SK-N-SH treated with all-trans-retinoic acid at 6 μM for 48 hours (cell line): Measurements from ENCODE around the gene TANGO6.
"Not testable (repeated sequence)": the region's sequence is repeated elsewhere in the genome, so short reads cannot be mapped to it uniquely, and the experiment has no call there.

Experiments
- ATAC-seq: fragments of 200-7000 bp; cut with Tn5 transposase; 3 replicates; pipeline ENCODE4 v1.9.1; 2020; ENCODE audit warnings: mild to moderate bottlenecking, moderate library complexity
- ARNTL ChIP-seq: fragments of 450-650 bp; formaldehyde crosslinking; IDR thresholded peaks from 2 replicates; pipeline ENCODE4 v1.5.0; 2020; ENCODE audit warnings: low read depth, mild to moderate bottlenecking, moderate library complexity, borderline replicate concordance
- BACH2 ChIP-seq: fragments of 250-450 bp; sonication (Bioruptor Pico); IDR thresholded peaks from 2 replicates; pipeline ENCODE4 v1.9.0; 2021; ENCODE audit warnings: mild to moderate bottlenecking, borderline replicate concordance
- ESRRG ChIP-seq: fragments of 250-450 bp; sonication (Bioruptor Pico); IDR thresholded peaks from 2 replicates; pipeline ENCODE4 v1.6.1; 2021; ENCODE audit warnings: mild to moderate bottlenecking
- GLIS3 ChIP-seq: fragments of 250-450 bp; sonication (Bioruptor Pico); IDR thresholded peaks from 2 replicates; pipeline ENCODE4 v1.5.0; 2020; ENCODE audit warnings: mild to moderate bottlenecking, moderate library complexity
- ISL1 ChIP-seq: fragments of 250-450 bp; sonication (Bioruptor Pico); IDR thresholded peaks from 2 replicates; pipeline ENCODE4 v2.1.2; 2022; ENCODE audit warnings: mild to moderate bottlenecking, moderate library complexity
- OSR1 ChIP-seq: fragments of 250-450 bp; sonication (Bioruptor Pico); IDR thresholded peaks from 2 replicates; pipeline ENCODE4 v1.8.0; 2022; ENCODE audit warnings: moderate library complexity, mild to moderate bottlenecking, inconsistent platforms
- PATZ1 ChIP-seq: fragments of 250-450 bp; sonication (Bioruptor Pico); IDR thresholded peaks from 2 replicates; pipeline ENCODE4 v1.8.0; 2020; ENCODE audit warnings: mild to moderate bottlenecking, moderate library complexity, borderline replicate concordance
- PPARA ChIP-seq: fragments of 250-450 bp; sonication (Bioruptor Pico); IDR thresholded peaks from 2 replicates; pipeline ENCODE4 v1.5.0; 2020; ENCODE audit warnings: mild to moderate bottlenecking, borderline replicate concordance
- RARB ChIP-seq: fragments of 250-450 bp; sonication (Bioruptor Pico); IDR thresholded peaks from 2 replicates; pipeline ENCODE4 v1.8.0; 2021; ENCODE audit warnings: mild to moderate bottlenecking, moderate library complexity
- SNAI2 ChIP-seq: fragments of 250-450 bp; sonication (Bioruptor Pico); IDR thresholded peaks from 2 replicates; pipeline ENCODE4 v1.5.0; 2020; ENCODE audit warnings: mild to moderate bottlenecking, moderate library complexity
- TCF4 ChIP-seq: fragments of 250-450 bp; sonication (Bioruptor Pico); IDR thresholded peaks from 2 replicates; pipeline ENCODE4 v1.8.0; 2021; ENCODE audit warnings: mild to moderate bottlenecking, moderate library complexity, borderline replicate concordance
- ZC3H10 ChIP-seq: fragments of 250-450 bp; sonication (Bioruptor Pico); IDR thresholded peaks from 2 replicates; pipeline ENCODE4 v1.5.1; 2021; ENCODE audit warnings: mild to moderate bottlenecking, moderate library complexity
- ZFP3 ChIP-seq: fragments of 250-450 bp; sonication (Bioruptor Pico); IDR thresholded peaks from 2 replicates; pipeline ENCODE4 v1.5.0; 2020; ENCODE audit warnings: mild to moderate bottlenecking, moderate library complexity
- ZFP30 ChIP-seq: fragments of 450-650 bp; formaldehyde crosslinking; IDR thresholded peaks from 2 replicates; pipeline ENCODE4 v1.5.0; 2022; ENCODE audit warnings: mild to moderate bottlenecking, moderate library complexity
- ZNF565 ChIP-seq: fragments of 450-650 bp; formaldehyde crosslinking; conservative IDR thresholded peaks from 2 replicates; pipeline ENCODE4 v1.5.0; 2020; ENCODE audit warnings: low read depth, mild to moderate bottlenecking, moderate library complexity
- ZNF70 ChIP-seq: fragments of 450-650 bp; formaldehyde crosslinking; IDR thresholded peaks from 2 replicates; pipeline ENCODE4 v1.5.0; 2020; ENCODE audit warnings: mild to moderate bottlenecking, moderate library complexity
- ZNF8 ChIP-seq: fragments of 450-650 bp; formaldehyde crosslinking; IDR thresholded peaks from 2 replicates; pipeline ENCODE4 v1.5.0; 2020; ENCODE audit warnings: mild to moderate bottlenecking, moderate library complexity
- TF ChIP-seq, protein P1 (sequence below): fragments of 250-450 bp; sonication (Bioruptor Pico); IDR thresholded peaks from 2 replicates; pipeline ENCODE4 v1.8.0; 2021; ENCODE audit warnings: low read depth, mild to moderate bottlenecking, moderate library complexity, borderline replicate concordance
- TF ChIP-seq, protein P2 (sequence below): fragments of 250-450 bp; sonication (Bioruptor Pico); IDR thresholded peaks from 2 replicates; pipeline ENCODE4 v1.5.1; 2020; ENCODE audit warnings: low read depth, mild to moderate bottlenecking, moderate library complexity
- TF ChIP-seq, protein P3 (sequence below): fragments of 250-450 bp; sonication (Bioruptor Pico); IDR thresholded peaks from 2 replicates; pipeline ENCODE4 v1.5.1; 2021; ENCODE audit warnings: mild to moderate bottlenecking, moderate library complexity

The TANGO6 gene

DNA sequence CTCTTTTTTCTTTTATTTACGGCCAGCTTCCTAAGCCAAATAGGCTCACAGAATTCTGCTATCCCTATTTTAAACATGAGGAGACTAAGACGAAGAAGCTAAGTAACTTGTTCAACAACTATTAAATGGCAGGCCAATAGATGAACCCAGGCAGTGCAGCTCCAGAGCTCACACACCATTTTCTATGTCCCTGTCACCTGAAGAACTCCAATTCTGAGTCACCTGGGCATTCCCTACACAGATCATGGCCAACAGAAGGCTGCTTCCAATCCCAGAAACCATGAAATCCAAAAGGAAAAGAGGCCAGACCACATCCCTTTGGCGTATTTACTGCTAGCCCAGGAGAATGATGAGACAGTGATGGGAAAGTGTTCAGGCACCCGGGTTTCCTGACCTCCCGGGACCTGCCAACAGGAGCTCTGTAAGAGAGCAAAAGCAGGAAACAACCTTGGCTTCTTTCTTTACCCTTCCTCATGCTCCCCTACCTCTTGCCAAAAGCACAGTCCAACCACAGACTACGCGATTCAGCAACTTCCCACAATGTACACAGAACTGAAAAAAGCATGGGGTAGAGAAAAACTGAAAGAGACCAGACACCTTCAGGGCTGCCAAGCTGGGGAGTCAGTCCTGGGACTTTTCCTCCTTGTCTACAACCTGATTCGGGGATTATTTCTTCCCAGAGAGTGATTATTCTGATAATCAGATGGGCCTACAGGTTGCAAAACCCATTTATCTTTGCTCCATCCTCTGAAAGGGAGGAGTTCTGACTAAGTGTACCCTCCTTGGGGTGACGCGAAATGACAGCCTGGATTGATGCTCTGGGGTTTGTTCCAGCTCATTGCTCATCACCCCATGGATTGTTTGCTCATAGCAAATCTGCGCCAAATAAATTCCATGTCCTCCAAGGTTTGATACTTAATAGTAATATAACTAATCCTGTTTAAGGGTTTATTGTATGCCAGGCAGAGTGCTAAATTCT is 214.4 kb downstream of the TANGO6 start:
- TF ChIP-seq SNAI2 (CRISPR knock-in tag): no peak
- TF ChIP-seq ESRRG: no peak
- peak; percentile 57; the same call in 1 of the 2 replicates for TF ChIP-seq ISL1 (CRISPR knock-in tag)
- no peak for TF ChIP-seq PATZ1 (CRISPR knock-in tag)
- no peak for TF ChIP-seq ZC3H10
- TF ChIP-seq ZFP30 (CRISPR knock-in tag): no peak
- TF ChIP-seq GLIS3 (CRISPR knock-in tag): no peak
- TF ChIP-seq, all 23 proteins: peak for 1
- peak; percentile 91 for ATAC-seq

DNA sequence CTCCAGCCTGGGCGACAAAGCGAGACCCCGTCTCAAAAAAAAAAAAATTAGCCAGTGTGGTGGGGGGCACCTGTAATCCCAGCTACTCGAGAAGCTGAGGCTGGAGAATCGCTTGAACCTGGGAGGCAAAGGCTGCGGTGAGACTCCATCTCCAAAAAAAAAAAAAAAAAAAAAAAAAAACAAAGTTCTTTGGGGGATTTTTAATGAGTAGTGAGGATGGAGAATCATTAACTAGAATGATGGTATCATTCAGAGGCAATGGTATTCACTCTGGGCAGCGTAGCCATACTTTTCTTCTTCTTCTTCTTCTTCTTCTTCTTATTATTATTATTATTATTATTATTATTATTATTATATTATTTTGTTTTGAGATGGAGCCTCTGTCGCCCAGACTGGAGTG is 220.2 kb downstream of the TANGO6 start:
- ATAC-seq: not testable (repeated sequence)

DNA sequence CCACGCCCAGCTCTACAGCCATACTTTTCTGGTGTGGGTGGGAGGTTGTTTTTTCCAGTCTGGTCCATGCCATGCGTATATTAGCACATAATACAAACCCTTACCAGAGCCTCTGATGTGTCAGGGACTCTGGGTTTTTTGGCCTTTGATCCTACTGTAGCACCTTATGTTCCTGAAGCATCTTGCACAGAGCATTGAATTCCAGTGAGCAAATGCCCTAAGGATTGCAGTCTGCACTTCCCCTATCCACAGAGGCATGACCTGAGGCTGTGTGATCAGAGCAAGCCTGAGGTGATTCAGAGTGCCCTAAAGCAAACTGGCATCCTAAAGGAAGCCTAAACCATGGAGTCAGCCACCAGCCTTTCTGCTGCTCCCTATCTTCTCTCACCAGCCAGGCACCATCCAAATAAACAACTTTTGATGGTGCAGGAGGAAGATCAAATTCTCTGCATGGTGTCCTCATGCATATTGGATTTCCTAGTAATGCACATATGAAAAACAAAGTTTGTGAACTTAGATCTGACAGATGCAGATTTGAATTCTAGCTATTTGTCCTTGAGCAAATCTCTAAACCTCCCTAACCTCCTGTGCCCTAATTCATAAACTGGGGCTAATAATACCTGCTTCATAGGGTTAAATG is 220.9 kb downstream of the TANGO6 start:
- TF ChIP-seq ISL1 (CRISPR knock-in tag): no peak
- ATAC-seq: peak; percentile 61; the same call in 2 of the 3 replicates

GRCh38 chr16:69064764-69065313 is 221.5 kb downstream of the TANGO6 start:
- no peak for TF ChIP-seq ISL1 (CRISPR knock-in tag)
- TF ChIP-seq BACH2: no peak
- no peak for TF ChIP-seq ARNTL (CRISPR knock-in tag)
- no peak for TF ChIP-seq PPARA (CRISPR knock-in tag)
- TF ChIP-seq, all 23 proteins: peak for 0
- ATAC-seq: peak; percentile 52

GRCh38 chr16:69069504-69069903 is 226.2 kb downstream of the TANGO6 start:
- TF ChIP-seq BACH2: no peak
- TF ChIP-seq ZFP30 (CRISPR knock-in tag): no peak
- TF ChIP-seq ZNF8 (CRISPR knock-in tag): no peak
- TF ChIP-seq SNAI2 (CRISPR knock-in tag): no peak
- TF ChIP-seq, protein P1, sequence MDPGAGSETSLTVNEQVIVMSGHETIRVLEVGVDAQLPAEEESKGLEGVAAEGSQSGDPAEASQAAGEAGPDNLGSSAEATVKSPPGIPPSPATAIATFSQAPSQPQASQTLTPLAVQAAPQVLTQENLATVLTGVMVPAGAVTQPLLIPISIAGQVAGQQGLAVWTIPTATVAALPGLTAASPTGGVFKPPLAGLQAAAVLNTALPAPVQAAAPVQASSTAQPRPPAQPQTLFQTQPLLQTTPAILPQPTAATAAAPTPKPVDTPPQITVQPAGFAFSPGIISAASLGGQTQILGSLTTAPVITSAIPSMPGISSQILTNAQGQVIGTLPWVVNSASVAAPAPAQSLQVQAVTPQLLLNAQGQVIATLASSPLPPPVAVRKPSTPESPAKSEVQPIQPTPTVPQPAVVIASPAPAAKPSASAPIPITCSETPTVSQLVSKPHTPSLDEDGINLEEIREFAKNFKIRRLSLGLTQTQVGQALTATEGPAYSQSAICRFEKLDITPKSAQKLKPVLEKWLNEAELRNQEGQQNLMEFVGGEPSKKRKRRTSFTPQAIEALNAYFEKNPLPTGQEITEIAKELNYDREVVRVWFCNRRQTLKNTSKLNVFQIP (CRISPR knock-in tag): no peak
- TF ChIP-seq, protein P2, sequence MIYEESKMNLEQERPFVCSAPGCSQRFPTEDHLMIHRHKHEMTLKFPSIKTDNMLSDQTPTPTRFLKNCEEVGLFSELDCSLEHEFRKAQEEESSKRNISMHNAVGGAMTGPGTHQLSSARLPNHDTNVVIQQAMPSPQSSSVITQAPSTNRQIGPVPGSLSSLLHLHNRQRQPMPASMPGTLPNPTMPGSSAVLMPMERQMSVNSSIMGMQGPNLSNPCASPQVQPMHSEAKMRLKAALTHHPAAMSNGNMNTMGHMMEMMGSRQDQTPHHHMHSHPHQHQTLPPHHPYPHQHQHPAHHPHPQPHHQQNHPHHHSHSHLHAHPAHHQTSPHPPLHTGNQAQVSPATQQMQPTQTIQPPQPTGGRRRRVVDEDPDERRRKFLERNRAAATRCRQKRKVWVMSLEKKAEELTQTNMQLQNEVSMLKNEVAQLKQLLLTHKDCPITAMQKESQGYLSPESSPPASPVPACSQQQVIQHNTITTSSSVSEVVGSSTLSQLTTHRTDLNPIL (CRISPR knock-in tag): no peak
- TF ChIP-seq ZFP3 (CRISPR knock-in tag): no peak
- TF ChIP-seq ZNF70 (CRISPR knock-in tag): no peak
- TF ChIP-seq ZC3H10: no peak
- no peak for TF ChIP-seq ARNTL (CRISPR knock-in tag)
- TF ChIP-seq, protein P3, sequence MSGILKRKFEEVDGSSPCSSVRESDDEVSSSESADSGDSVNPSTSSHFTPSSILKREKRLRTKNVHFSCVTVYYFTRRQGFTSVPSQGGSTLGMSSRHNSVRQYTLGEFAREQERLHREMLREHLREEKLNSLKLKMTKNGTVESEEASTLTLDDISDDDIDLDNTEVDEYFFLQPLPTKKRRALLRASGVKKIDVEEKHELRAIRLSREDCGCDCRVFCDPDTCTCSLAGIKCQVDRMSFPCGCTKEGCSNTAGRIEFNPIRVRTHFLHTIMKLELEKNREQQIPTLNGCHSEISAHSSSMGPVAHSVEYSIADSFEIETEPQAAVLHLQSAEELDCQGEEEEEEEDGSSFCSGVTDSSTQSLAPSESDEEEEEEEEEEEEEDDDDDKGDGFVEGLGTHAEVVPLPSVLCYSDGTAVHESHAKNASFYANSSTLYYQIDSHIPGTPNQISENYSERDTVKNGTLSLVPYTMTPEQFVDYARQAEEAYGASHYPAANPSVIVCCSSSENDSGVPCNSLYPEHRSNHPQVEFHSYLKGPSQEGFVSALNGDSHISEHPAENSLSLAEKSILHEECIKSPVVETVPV (CRISPR knock-in tag): no peak
- ATAC-seq: no peak

DNA sequence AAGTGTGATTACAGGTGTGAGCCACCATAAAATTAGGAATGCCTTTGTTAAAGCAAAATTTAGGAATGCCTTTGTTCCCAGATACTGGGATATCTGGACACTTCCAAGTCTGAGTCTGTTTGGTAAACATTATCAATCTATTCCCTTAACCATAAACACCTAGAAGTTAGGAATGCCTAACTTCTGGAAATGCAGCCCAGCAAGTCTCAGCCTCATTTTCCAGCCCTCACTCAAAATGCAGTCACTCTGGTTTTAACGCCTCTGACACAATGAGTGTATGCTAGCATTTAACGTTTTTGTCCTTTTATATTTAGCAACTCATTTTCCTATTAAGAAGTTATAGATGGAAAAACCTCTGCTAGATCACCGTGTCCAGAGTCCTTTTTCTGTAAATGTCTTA is 227.7 kb downstream of the TANGO6 start:
- ATAC-seq: no peak
- TF ChIP-seq ZC3H10: no peak
- no peak for TF ChIP-seq OSR1
- no peak for TF ChIP-seq TCF4 (CRISPR knock-in tag)
- no peak for TF ChIP-seq ARNTL (CRISPR knock-in tag)
- TF ChIP-seq, protein P3 (CRISPR knock-in tag): no peak
- TF ChIP-seq ZFP30 (CRISPR knock-in tag): no peak
- no peak for TF ChIP-seq RARB (CRISPR knock-in tag)
- TF ChIP-seq ZNF8 (CRISPR knock-in tag): no peak
- no peak for TF ChIP-seq ZNF565 (CRISPR knock-in tag)
